Neural progenitor cell (in vitro differentiated cells): ENCODE results near the gene RCSD1. TPM values are rescaled to one million over a fixed set of nuclear protein-coding genes. Genes with fewer than 3 reads are reported as not detected.

Experiments
- DNase-seq: peaks from one replicate; pipeline ENCODE4 v3.0.0-alpha.2; 2016; ENCODE audit warnings: low spot score
- H2AFZ ChIP-seq: fragments of 200-600 bp; sonication (generic); replicated peaks from 2 replicates; pipeline ENCODE4 v1.6.1; 2016; ENCODE audit warnings: antibody characterized with exemption
- H3F3A ChIP-seq: fragments of 200-600 bp; sonication (generic); 2 replicates; pipeline ENCODE4 v1.6.1; 2016; ENCODE audit warnings: antibody characterized with exemption, low read depth
- H3K27ac ChIP-seq: fragments of 200-600 bp; sonication (generic); 2 replicates; pipeline ENCODE4 v1.5.1; 2016; ENCODE audit warnings: mild to moderate bottlenecking
- H3K27me3 ChIP-seq: fragments of 200-600 bp; sonication (generic); 2 replicates; pipeline ENCODE4 v1.6.1; 2016; ENCODE audit warnings: mild to moderate bottlenecking, moderate library complexity
- H3K36me3 ChIP-seq: fragments of 200-600 bp; sonication (generic); 2 replicates; pipeline ENCODE4 v1.5.1; 2016
- H3K4me1 ChIP-seq: fragments of 200-600 bp; sonication (generic); 2 replicates; pipeline ENCODE4 v1.6.1; 2016; ENCODE audit warnings: mixed run types
- H3K4me2 ChIP-seq: fragments of 200-600 bp; sonication (generic); 2 replicates; pipeline ENCODE4 v1.6.1; 2016
- H3K4me3 ChIP-seq: fragments of 200-600 bp; sonication (generic); 2 replicates; pipeline ENCODE4 v1.5.1; 2016
- H3K79me2 ChIP-seq: fragments of 200-600 bp; sonication (generic); 2 replicates; pipeline ENCODE4 v1.6.1; 2016; ENCODE audit warnings: low read depth
- H3K9ac ChIP-seq: fragments of 200-600 bp; sonication (generic); 2 replicates; pipeline ENCODE4 v1.6.1; 2016
- H3K9me3 ChIP-seq: fragments of 200-600 bp; sonication (generic); 2 replicates; pipeline ENCODE4 v1.5.1; 2016; ENCODE audit warnings: low read depth
- H4K20me1 ChIP-seq: fragments of 200-600 bp; sonication (generic); 2 replicates; pipeline ENCODE4 v1.6.1; 2016; ENCODE audit warnings: low read depth
- H3K27ac Mint-ChIP-seq: 3 replicates; pipeline ENCODE4 v1.8.0; 2021; ENCODE audit warnings: mixed read lengths
- H3K27me3 Mint-ChIP-seq: 2 replicates; pipeline ENCODE4 v1.8.0; 2022; ENCODE audit warnings: low read depth, mild to moderate bottlenecking, inconsistent platforms, moderate library complexity, mixed read lengths; ENCODE audit not compliant: insufficient read depth
- H3K36me3 Mint-ChIP-seq: 3 replicates; pipeline ENCODE4 v1.8.0; 2021; ENCODE audit warnings: mixed read lengths
- H3K4me1 Mint-ChIP-seq: 3 replicates; pipeline ENCODE4 v1.8.0; 2021; ENCODE audit warnings: mixed read lengths
- H3K4me3 Mint-ChIP-seq: 3 replicates; pipeline ENCODE4 v1.8.0; 2021; ENCODE audit warnings: mild to moderate bottlenecking, moderate library complexity, mixed read lengths
- H3K9me3 Mint-ChIP-seq: 3 replicates; pipeline ENCODE4 v1.8.0; 2020; ENCODE audit warnings: mixed read lengths
- CTCF ChIP-seq: fragments of 200-600 bp; sonication (generic); IDR thresholded peaks from 2 replicates; pipeline ENCODE4 v1.5.1; 2017; ENCODE audit warnings: antibody characterized with exemption, mild to moderate bottlenecking
- EZH2 ChIP-seq: fragments of 200-600 bp; sonication (generic); IDR thresholded peaks from 2 replicates; pipeline ENCODE4 v1.6.1; 2017; ENCODE audit warnings: antibody characterized with exemption, mild to moderate bottlenecking, moderate library complexity
- EZH2phosphoT487 ChIP-seq: fragments of 200-600 bp; sonication (generic); IDR thresholded peaks from 2 replicates; pipeline ENCODE4 v1.6.1; 2017; ENCODE audit warnings: antibody characterized with exemption
- total RNA-seq: library from RNA; depleted of rRNA; stranded (reverse); fragments of >200 nt; gene quantifications from 2 replicates; pipeline ENCODE4 v1.2.3, GENCODE V29; 2015; ENCODE audit warnings: low replicate concordance

RCSD1 gene
- total RNA-seq, 1 donor from 2014 or later = 0.06 TPM

GRCh38 chr1:167633258-167633944 is 3.4 kb downstream of the RCSD1 start:
- no peaks in the 10 kb centered on the region for H4K20me1 ChIP-seq
- H3K4me3 ChIP-seq = no peak overlapping the region
- H3K9me3 ChIP-seq = no peaks in the 10 kb centered on the region
- Mint-ChIP-seq H3K4me3 (no peak overlapping the region), H3K9me3 (no peaks in the 10 kb centered on the region), H3K36me3 (no peaks in the 10 kb centered on the region), H3K27ac (no peak overlapping the region), H3K27me3 (peaks cover 40% of the 10 kb centered on the region), H3K4me1 (peaks cover 20% of the 10 kb centered on the region)
- H3K79me2 ChIP-seq = no peaks in the 10 kb centered on the region
- peaks cover 9% of the 10 kb centered on the region for H3F3A ChIP-seq
- DNase-seq = no peak
- H3K36me3 ChIP-seq = no peaks in the 10 kb centered on the region
- TF ChIP-seq EZH2 = no peak
- no peak for TF ChIP-seq EZH2phosphoT487
- TF ChIP-seq CTCF = no peak
- peaks cover 19% of the 10 kb centered on the region for H3K4me1 ChIP-seq
- H3K4me2 ChIP-seq = no peak overlapping the region
- no peak overlapping the region for H3K27ac ChIP-seq
- H3K9ac ChIP-seq = no peak overlapping the region
- peaks cover 80% of the 10 kb centered on the region for H3K27me3 ChIP-seq
- no peak overlapping the region for H2AFZ ChIP-seq

- no peak overlapping the region for H3K27ac Mint-ChIP-seq
- Histone ChIP-seq H3K9ac (no peak overlapping the region), H3K4me2 (no peak overlapping the region), H3K9me3 (no peaks in the 10 kb centered on the region), H3K27me3 (peaks cover 70% of the 10 kb centered on the region), H3K36me3 (no peaks in the 10 kb centered on the region), H2AFZ (no peak overlapping the region), H3K27ac (no peak overlapping the region), H3K4me1 (peaks cover 19% of the 10 kb centered on the region), H3K79me2 (no peaks in the 10 kb centered on the region), H3K4me3 (no peak overlapping the region), H3F3A (peaks cover 7% of the 10 kb centered on the region), H4K20me1 (no peaks in the 10 kb centered on the region)
- DNase-seq = no peak
- H3K9me3 Mint-ChIP-seq = no peaks in the 10 kb centered on the region
- peaks cover 33% of the 10 kb centered on the region for H3K27me3 Mint-ChIP-seq
- no peak for TF ChIP-seq EZH2phosphoT487
- TF ChIP-seq EZH2 = no peak
- no peak for TF ChIP-seq CTCF
- no peaks in the 10 kb centered on the region for H3K36me3 Mint-ChIP-seq
- H3K4me3 Mint-ChIP-seq = no peak overlapping the region
- peaks cover 20% of the 10 kb centered on the region for H3K4me1 Mint-ChIP-seq
Measured at GRCh38 chr1:167634435-167634834, 4.4 kb downstream of the RCSD1 start.

- Histone ChIP-seq H4K20me1 (no peaks in the 10 kb centered on the region), H3K9ac (no peak overlapping the region), H3K4me2 (peak overlapping the region; percentile 60), H3K4me3 (peak overlapping the region; percentile 18), H3K27ac (no peak overlapping the region), H3K36me3 (no peaks in the 10 kb centered on the region), H2AFZ (peak overlapping the region; percentile 13), H3K79me2 (no peaks in the 10 kb centered on the region), H3K4me1 (peaks cover 19% of the 10 kb centered on the region), H3K9me3 (no peaks in the 10 kb centered on the region), H3K27me3 (peaks cover 62% of the 10 kb centered on the region), H3F3A (peaks cover 3% of the 10 kb centered on the region)
- peaks cover 16% of the 10 kb centered on the region for H3K4me1 Mint-ChIP-seq
- no peaks in the 10 kb centered on the region for H3K9me3 Mint-ChIP-seq
- H3K27me3 Mint-ChIP-seq = peaks cover 28% of the 10 kb centered on the region
- no peak for TF ChIP-seq EZH2phosphoT487
- no peak for TF ChIP-seq EZH2
- TF ChIP-seq CTCF = no peak
- no peak overlapping the region for H3K27ac Mint-ChIP-seq
- DNase-seq = peak; percentile 87
- H3K4me3 Mint-ChIP-seq = peak overlapping the region; percentile 41
- no peaks in the 10 kb centered on the region for H3K36me3 Mint-ChIP-seq
Measured at GRCh38 chr1:167635156-167635648, 5.2 kb downstream of the RCSD1 start.
